GM23338 (cell line): ENCODE results near the gene GIGYF1. TPM values are rescaled to one million over a fixed set of nuclear protein-coding genes. Genes with fewer than 3 reads are reported as not detected.

Experiments used
- ATAC-seq: fragments of 200-7000 bp; cut with Tn5 transposase; 3 replicates; pipeline ENCODE4 v1.9.1; 2020
- DNase-seq: peaks from one replicate; pipeline ENCODE4 v3.0.0-alpha.2; 2015; ENCODE audit warnings: low spot score
- H2AFZ ChIP-seq: fragments of 200-600 bp; sonication (generic); 2 replicates; pipeline ENCODE4 v1.8.0; 2016; ENCODE audit warnings: antibody characterized with exemption, mild to moderate bottlenecking, moderate library complexity
- H3F3A ChIP-seq: fragments of 200-600 bp; sonication (generic); replicated peaks from 2 replicates; pipeline ENCODE4 v1.8.0; 2017; ENCODE audit warnings: antibody characterized with exemption, mixed run types, low read depth
- H3K27ac ChIP-seq: fragments of 200-600 bp; sonication (generic); 2 replicates; pipeline ENCODE4 v1.6.1; 2016; ENCODE audit warnings: low read depth
- H3K27me3 ChIP-seq: fragments of 200-600 bp; sonication (generic); 2 replicates; pipeline ENCODE4 v1.8.0; 2016; ENCODE audit warnings: mild to moderate bottlenecking, mixed run types, moderate library complexity; ENCODE audit not compliant: insufficient read depth
- H3K36me3 ChIP-seq: fragments of 200-600 bp; sonication (generic); 2 replicates; pipeline ENCODE4 v1.8.0; 2016; ENCODE audit warnings: mild to moderate bottlenecking; ENCODE audit not compliant: insufficient read depth
- H3K4me1 ChIP-seq: fragments of 200-600 bp; sonication (generic); 2 replicates; pipeline ENCODE4 v1.8.0; 2016; ENCODE audit warnings: mild to moderate bottlenecking, moderate library complexity; ENCODE audit not compliant: insufficient read depth
- H3K4me2 ChIP-seq: fragments of 200-600 bp; sonication (generic); 2 replicates; pipeline ENCODE4 v1.7.1; 2017; ENCODE audit warnings: mixed run types
- H3K4me3 ChIP-seq: fragments of 200-600 bp; sonication (generic); 2 replicates; pipeline ENCODE4 v1.6.1; 2016; ENCODE audit warnings: mixed run types
- H3K79me2 ChIP-seq: fragments of 200-600 bp; sonication (generic); replicated peaks from 2 replicates; pipeline ENCODE4 v1.8.0; 2017; ENCODE audit warnings: mild to moderate bottlenecking; ENCODE audit not compliant: insufficient read depth
- H3K9me2 ChIP-seq: fragments of 200-600 bp; sonication (generic); 2 replicates; pipeline ENCODE4 v1.8.0; 2017; ENCODE audit not compliant: insufficient read depth
- H4K20me1 ChIP-seq: fragments of 200-600 bp; sonication (generic); replicated peaks from 2 replicates; pipeline ENCODE4 v1.8.0; 2017; ENCODE audit warnings: mild to moderate bottlenecking; ENCODE audit not compliant: insufficient read depth
- H3K27ac Mint-ChIP-seq: 2 replicates; pipeline ENCODE4 v1.8.0; 2020; ENCODE audit warnings: inconsistent platforms, mild to moderate bottlenecking, moderate library complexity, mixed read lengths
- H3K27me3 Mint-ChIP-seq: 3 replicates; pipeline ENCODE4 v1.8.0; 2022; ENCODE audit warnings: low read depth, mild to moderate bottlenecking, moderate library complexity, mixed read lengths, inconsistent platforms; ENCODE audit not compliant: insufficient read depth, poor library complexity
- H3K36me3 Mint-ChIP-seq: 3 replicates; pipeline ENCODE4 v1.8.0; 2021; ENCODE audit warnings: low read depth, mild to moderate bottlenecking, inconsistent platforms, moderate library complexity, mixed read lengths
- H3K4me1 Mint-ChIP-seq: 3 replicates; pipeline ENCODE4 v1.8.0; 2020; ENCODE audit warnings: mild to moderate bottlenecking, inconsistent platforms, mixed read lengths
- H3K4me3 Mint-ChIP-seq: 3 replicates; pipeline ENCODE4 v1.8.0; 2021; ENCODE audit warnings: moderate library complexity, mild to moderate bottlenecking, inconsistent platforms, mixed read lengths
- H3K9me3 Mint-ChIP-seq: 3 replicates; pipeline ENCODE4 v1.8.0; 2020; ENCODE audit warnings: moderate library complexity, mild to moderate bottlenecking, inconsistent platforms, mixed read lengths
- CREB1 ChIP-seq: fragments of 250-450 bp; sonication (Bioruptor Pico); IDR thresholded peaks from 2 replicates; pipeline ENCODE4 v1.5.0; 2020; ENCODE audit warnings: low read depth, mild to moderate bottlenecking, moderate library complexity
- EZH2 ChIP-seq: fragments of 200-600 bp; sonication (generic); IDR thresholded peaks from one replicate; pipeline ENCODE4 v1.8.0; 2017; ENCODE audit warnings: antibody characterized with exemption, mild to moderate bottlenecking, low read depth; ENCODE audit not compliant: unreplicated experiment
- EZH2phosphoT487 ChIP-seq: fragments of 200-600 bp; sonication (generic); IDR thresholded peaks from one replicate; pipeline ENCODE4 v1.8.1; 2018; ENCODE audit warnings: antibody characterized with exemption; ENCODE audit not compliant: unreplicated experiment
- JUNB ChIP-seq: IDR thresholded peaks from one replicate; pipeline ENCODE4 v1.6.1; 2016; ENCODE audit warnings: antibody characterized with exemption; ENCODE audit not compliant: unreplicated experiment
- NANOG ChIP-seq: IDR thresholded peaks from 2 replicates; pipeline ENCODE4 v1.6.1; 2016; ENCODE audit warnings: antibody characterized with exemption, borderline replicate concordance
- POLR2AphosphoS5 ChIP-seq: IDR thresholded peaks from 2 replicates; pipeline ENCODE4 v1.6.1; 2016; ENCODE audit warnings: antibody characterized with exemption, low read depth
- STAT1 ChIP-seq: IDR thresholded peaks from one replicate; pipeline ENCODE4 v1.6.1; 2016; ENCODE audit warnings: antibody characterized with exemption; ENCODE audit not compliant: unreplicated experiment
- ZNF114 ChIP-seq: fragments of 250-450 bp; sonication (Bioruptor Pico); IDR thresholded peaks from 2 replicates; pipeline ENCODE4 v1.5.0; 2020; ENCODE audit warnings: mild to moderate bottlenecking, moderate library complexity
- ZNF331 ChIP-seq: fragments of 250-450 bp; sonication (Bioruptor Pico); IDR thresholded peaks from 2 replicates; pipeline ENCODE4 v1.5.0; 2020; ENCODE audit warnings: low read depth, mild to moderate bottlenecking, moderate library complexity
- polyA plus RNA-seq: library from polyadenylated mRNA; unstranded; fragments of >200 nt; fragmentation: Nextera tagmentation; extraction: Ambion mirVana; gene quantifications from 2 replicates; pipeline ENCODE4 v1.2.1, GENCODE V29; 2016
- total RNA-seq: library from RNA; depleted of rRNA; stranded (reverse); fragments of >200 nt; shearing (Covaris generic); gene quantifications from 2 replicates; pipeline ENCODE4 v1.2.3, GENCODE V29; 2014
- TF ChIP-seq, protein P1 (sequence below): IDR thresholded peaks from 2 replicates; pipeline ENCODE4 v1.6.1; 2016; ENCODE audit warnings: antibody characterized with exemption
- TF ChIP-seq, protein P2 (sequence below): IDR thresholded peaks from one replicate; pipeline ENCODE4 v1.6.1; 2018; ENCODE audit warnings: antibody characterized with exemption; ENCODE audit not compliant: unreplicated experiment
- TF ChIP-seq, protein P3 (sequence below), 2 experiments: fragments of 200-600 bp in 1 of 2; sonication (generic) in 1 of 2; conservative IDR thresholded peaks; 2 replicates each; pipeline versions ENCODE4 v1.5.1 to v1.6.1; 2016 to 2017; ENCODE audit warnings: antibody characterized with exemption in 2 of 2, low read depth in 2 of 2, mild to moderate bottlenecking in 2 of 2, moderate library complexity in 1 of 2

GIGYF1 gene
- total and polyA plus RNA-seq, 2 experiments from 2014 or later = 40.4 to 69.8 TPM

DNA sequence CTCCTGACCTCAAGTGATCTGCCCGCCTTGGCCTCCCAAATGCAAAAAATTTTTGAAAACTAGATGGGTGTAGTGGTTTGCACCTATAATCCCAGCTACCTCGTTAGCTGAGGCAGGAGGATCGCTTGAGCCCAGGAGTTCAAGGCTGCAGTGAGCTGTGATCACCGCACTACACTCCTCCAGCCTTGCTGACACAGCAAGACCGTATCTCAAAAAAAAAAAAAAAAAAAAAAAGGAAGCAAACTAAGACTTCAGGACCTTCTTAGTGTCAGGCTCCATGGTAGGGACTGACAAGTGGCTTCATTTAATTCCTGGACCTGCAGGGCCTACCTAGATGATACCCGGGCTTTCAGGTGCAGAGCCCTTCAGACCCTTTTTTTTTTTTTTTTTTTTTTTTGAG lies 14.3 kb upstream of the GIGYF1 start:
- H3K27me3 ChIP-seq = no peaks in the 10 kb centered on the region
- no peak overlapping the region for H3K4me2 ChIP-seq
- Mint-ChIP-seq H3K36me3 (peaks cover 20% of the 10 kb centered on the region), H3K4me3 (0 out of 3 replicates have a peak overlapping the region, but pooled peaks have one; percentile 17), H3K27me3 (peaks cover 4% of the 10 kb centered on the region), H3K9me3 (no peaks in the 10 kb centered on the region), H3K4me1 (peaks cover 9% of the 10 kb centered on the region), H3K27ac (no peak overlapping the region)
- no peaks in the 10 kb centered on the region for H3K9me2 ChIP-seq
- H3K4me1 ChIP-seq = no peaks in the 10 kb centered on the region; the same call in 1 of the 2 replicates
- H3K4me3 ChIP-seq = no peak overlapping the region
- peaks cover 27% of the 10 kb centered on the region for H3K79me2 ChIP-seq
- no peak overlapping the region for H2AFZ ChIP-seq
- no peak overlapping the region for H3K27ac ChIP-seq
- no peak for DNase-seq
- H4K20me1 ChIP-seq = peaks cover 12% of the 10 kb centered on the region
- peaks cover 8% of the 10 kb centered on the region for H3K36me3 ChIP-seq
- TF ChIP-seq ZNF114 (CRISPR knock-in tag) (no peak), EZH2 (no peak), POLR2AphosphoS5 (no peak), EZH2phosphoT487 (no peak), ZNF331 (CRISPR knock-in tag) (no peak), CREB1 (CRISPR knock-in tag) (no peak), JUNB (no peak), STAT1 (no peak)
- TF ChIP-seq, protein P1, sequence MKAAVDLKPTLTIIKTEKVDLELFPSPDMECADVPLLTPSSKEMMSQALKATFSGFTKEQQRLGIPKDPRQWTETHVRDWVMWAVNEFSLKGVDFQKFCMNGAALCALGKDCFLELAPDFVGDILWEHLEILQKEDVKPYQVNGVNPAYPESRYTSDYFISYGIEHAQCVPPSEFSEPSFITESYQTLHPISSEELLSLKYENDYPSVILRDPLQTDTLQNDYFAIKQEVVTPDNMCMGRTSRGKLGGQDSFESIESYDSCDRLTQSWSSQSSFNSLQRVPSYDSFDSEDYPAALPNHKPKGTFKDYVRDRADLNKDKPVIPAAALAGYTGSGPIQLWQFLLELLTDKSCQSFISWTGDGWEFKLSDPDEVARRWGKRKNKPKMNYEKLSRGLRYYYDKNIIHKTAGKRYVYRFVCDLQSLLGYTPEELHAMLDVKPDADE = no peak
- TF ChIP-seq, protein P2, sequence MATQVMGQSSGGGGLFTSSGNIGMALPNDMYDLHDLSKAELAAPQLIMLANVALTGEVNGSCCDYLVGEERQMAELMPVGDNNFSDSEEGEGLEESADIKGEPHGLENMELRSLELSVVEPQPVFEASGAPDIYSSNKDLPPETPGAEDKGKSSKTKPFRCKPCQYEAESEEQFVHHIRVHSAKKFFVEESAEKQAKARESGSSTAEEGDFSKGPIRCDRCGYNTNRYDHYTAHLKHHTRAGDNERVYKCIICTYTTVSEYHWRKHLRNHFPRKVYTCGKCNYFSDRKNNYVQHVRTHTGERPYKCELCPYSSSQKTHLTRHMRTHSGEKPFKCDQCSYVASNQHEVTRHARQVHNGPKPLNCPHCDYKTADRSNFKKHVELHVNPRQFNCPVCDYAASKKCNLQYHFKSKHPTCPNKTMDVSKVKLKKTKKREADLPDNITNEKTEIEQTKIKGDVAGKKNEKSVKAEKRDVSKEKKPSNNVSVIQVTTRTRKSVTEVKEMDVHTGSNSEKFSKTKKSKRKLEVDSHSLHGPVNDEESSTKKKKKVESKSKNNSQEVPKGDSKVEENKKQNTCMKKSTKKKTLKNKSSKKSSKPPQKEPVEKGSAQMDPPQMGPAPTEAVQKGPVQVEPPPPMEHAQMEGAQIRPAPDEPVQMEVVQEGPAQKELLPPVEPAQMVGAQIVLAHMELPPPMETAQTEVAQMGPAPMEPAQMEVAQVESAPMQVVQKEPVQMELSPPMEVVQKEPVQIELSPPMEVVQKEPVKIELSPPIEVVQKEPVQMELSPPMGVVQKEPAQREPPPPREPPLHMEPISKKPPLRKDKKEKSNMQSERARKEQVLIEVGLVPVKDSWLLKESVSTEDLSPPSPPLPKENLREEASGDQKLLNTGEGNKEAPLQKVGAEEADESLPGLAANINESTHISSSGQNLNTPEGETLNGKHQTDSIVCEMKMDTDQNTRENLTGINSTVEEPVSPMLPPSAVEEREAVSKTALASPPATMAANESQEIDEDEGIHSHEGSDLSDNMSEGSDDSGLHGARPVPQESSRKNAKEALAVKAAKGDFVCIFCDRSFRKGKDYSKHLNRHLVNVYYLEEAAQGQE = no peak
- peaks cover 14% of the 10 kb centered on the region; the same call in 1 of the 2 replicates for H3F3A ChIP-seq
- no peak for ATAC-seq

DNA sequence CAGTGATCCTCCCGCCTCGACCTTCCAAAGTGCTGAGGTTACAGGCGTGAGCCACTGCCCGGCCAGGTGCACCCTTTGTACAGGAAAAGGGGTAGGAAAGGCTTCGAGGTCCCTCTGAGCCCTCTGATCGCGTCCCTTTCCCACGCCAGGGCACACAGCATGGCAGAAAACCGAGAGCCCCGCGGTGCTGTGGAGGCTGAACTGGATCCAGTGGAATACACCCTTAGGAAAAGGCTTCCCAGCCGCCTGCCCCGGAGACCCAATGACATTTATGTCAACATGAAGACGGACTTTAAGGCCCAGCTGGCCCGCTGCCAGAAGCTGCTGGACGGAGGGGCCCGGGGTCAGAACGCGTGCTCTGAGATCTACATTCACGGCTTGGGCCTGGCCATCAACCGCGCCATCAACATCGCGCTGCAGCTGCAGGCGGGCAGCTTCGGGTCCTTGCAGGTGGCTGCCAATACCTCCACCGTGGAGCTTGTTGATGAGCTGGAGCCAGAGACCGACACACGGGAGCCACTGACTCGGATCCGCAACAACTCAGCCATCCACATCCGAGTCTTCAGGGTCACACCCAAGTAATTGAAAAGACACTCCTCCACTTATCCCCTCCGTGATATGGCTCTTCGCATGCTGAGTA lies 12.7 kb upstream of the GIGYF1 start:
- peaks cover 20% of the 10 kb centered on the region for H3K36me3 Mint-ChIP-seq
- peak overlapping the region; percentile 98 for H3K4me3 Mint-ChIP-seq
- peaks cover 40% of the 10 kb centered on the region for H3K79me2 ChIP-seq
- H3K27me3 Mint-ChIP-seq = peaks cover 4% of the 10 kb centered on the region
- H3K4me2 ChIP-seq = peak overlapping the region; percentile 91
- no peak overlapping the region for H2AFZ ChIP-seq
- DNase-seq (peak; percentile 44), ATAC-seq (no peak)
- no peaks in the 10 kb centered on the region for H3K9me2 ChIP-seq
- H3K4me3 ChIP-seq = peak overlapping the region; percentile 98
- peaks cover 17% of the 10 kb centered on the region; the same call in 1 of the 2 replicates for H3F3A ChIP-seq
- H3K27ac Mint-ChIP-seq = peak overlapping the region; percentile 98
- H3K36me3 ChIP-seq = peaks cover 8% of the 10 kb centered on the region
- peaks cover 12% of the 10 kb centered on the region for H4K20me1 ChIP-seq
- H3K9me3 Mint-ChIP-seq = no peaks in the 10 kb centered on the region
- H3K4me1 ChIP-seq = no peaks in the 10 kb centered on the region; the same call in 1 of the 2 replicates
- H3K4me1 Mint-ChIP-seq = peaks cover 9% of the 10 kb centered on the region
- H3K27ac ChIP-seq = peak overlapping the region; percentile 87; the same call in 1 of the 2 replicates
- no peaks in the 10 kb centered on the region for H3K27me3 ChIP-seq
- TF ChIP-seq EZH2 (no peak), POLR2AphosphoS5 (no peak), EZH2phosphoT487 (no peak), NANOG (no peak), CREB1 (CRISPR knock-in tag) (no peak), JUNB (no peak), ZNF114 (CRISPR knock-in tag) (no peak)
- TF ChIP-seq, protein P3, sequence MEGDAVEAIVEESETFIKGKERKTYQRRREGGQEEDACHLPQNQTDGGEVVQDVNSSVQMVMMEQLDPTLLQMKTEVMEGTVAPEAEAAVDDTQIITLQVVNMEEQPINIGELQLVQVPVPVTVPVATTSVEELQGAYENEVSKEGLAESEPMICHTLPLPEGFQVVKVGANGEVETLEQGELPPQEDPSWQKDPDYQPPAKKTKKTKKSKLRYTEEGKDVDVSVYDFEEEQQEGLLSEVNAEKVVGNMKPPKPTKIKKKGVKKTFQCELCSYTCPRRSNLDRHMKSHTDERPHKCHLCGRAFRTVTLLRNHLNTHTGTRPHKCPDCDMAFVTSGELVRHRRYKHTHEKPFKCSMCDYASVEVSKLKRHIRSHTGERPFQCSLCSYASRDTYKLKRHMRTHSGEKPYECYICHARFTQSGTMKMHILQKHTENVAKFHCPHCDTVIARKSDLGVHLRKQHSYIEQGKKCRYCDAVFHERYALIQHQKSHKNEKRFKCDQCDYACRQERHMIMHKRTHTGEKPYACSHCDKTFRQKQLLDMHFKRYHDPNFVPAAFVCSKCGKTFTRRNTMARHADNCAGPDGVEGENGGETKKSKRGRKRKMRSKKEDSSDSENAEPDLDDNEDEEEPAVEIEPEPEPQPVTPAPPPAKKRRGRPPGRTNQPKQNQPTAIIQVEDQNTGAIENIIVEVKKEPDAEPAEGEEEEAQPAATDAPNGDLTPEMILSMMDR (conservative IDR thresholded peaks at IDR 0.05; ENCODE audit: low read depth in 2 of 2) = no peak
- TF ChIP-seq, protein P1 = no peak
